ENCODE data around the gene PJA2. TPM values are rescaled to one million over a fixed set of nuclear protein-coding genes. Genes with fewer than 3 reads are reported as not detected.

Gene PJA2
- total and polyA plus RNA-seq, 2 experiments from 2014 or later: 65.4 to 147 TPM

- WGBS (ENCODE audit: low lambda C conversion rate, missing lambda C conversion rate): 97% methylated on average over 4 of the region's 4 CpGs
- Histone ChIP-seq H3K9me2 (replicated peaks; ENCODE audit: insufficient read depth) (no peaks in the 10 kb centered on the region), H4K20me1 (ENCODE audit: insufficient read depth, poor library complexity, severe bottlenecking) (no peaks in the 10 kb centered on the region), H3K4me1 (ENCODE audit: insufficient read depth) (no peaks in the 10 kb centered on the region), H3K27ac (no peak overlapping the region), H3K4me2 (no peak overlapping the region), H2AFZ (no peak overlapping the region), H3K79me2 (no peaks in the 10 kb centered on the region), H3K27me3 (no peaks in the 10 kb centered on the region), H3K4me3 (no peak overlapping the region), H3K9me3 (ENCODE audit: low read depth) (no peaks in the 10 kb centered on the region), H3K36me3 (replicated peaks; ENCODE audit: insufficient read depth, low read depth) (no peaks in the 10 kb centered on the region)
- DNase-seq (ENCODE audit: low spot score): no peak
- TF ChIP-seq CTCF (IDR thresholded peaks at IDR 0.05; ENCODE audit: poor library complexity) (no peak), EZH2 (IDR thresholded peaks at IDR 0.05; ENCODE audit: borderline replicate concordance) (no peak), EZH2phosphoT487 (IDR thresholded peaks at IDR 0.05; ENCODE audit: low read depth, severe bottlenecking, unreplicated experiment) (no peak)
These were observed 87.1 kb downstream of the PJA2 start for GRCh38 chr5:109322694-109323093.

GRCh38 chr5:109319351-109319750, 90.4 kb downstream of the PJA2 start:
- Histone ChIP-seq H3K9me3 (ENCODE audit: low read depth) (no peaks in the 10 kb centered on the region), H3K36me3 (replicated peaks; ENCODE audit: insufficient read depth, low read depth) (no peaks in the 10 kb centered on the region), H4K20me1 (ENCODE audit: insufficient read depth, poor library complexity, severe bottlenecking) (no peaks in the 10 kb centered on the region), H3K4me2 (no peak overlapping the region), H3K4me3 (no peak overlapping the region), H3K79me2 (no peaks in the 10 kb centered on the region), H3K27ac (no peak overlapping the region), H3K9me2 (replicated peaks; ENCODE audit: insufficient read depth) (no peaks in the 10 kb centered on the region), H3K27me3 (no peaks in the 10 kb centered on the region), H3K4me1 (ENCODE audit: insufficient read depth) (no peaks in the 10 kb centered on the region), H2AFZ (no peak overlapping the region)
- no peak for DNase-seq (ENCODE audit: low spot score)
- WGBS (ENCODE audit: low lambda C conversion rate, missing lambda C conversion rate): 94% methylated on average over 7 of the region's 7 CpGs
- TF ChIP-seq CTCF (IDR thresholded peaks at IDR 0.05; ENCODE audit: poor library complexity) (no peak), EZH2 (IDR thresholded peaks at IDR 0.05; ENCODE audit: borderline replicate concordance) (no peak), EZH2phosphoT487 (IDR thresholded peaks at IDR 0.05; ENCODE audit: low read depth, severe bottlenecking, unreplicated experiment) (no peak)

GRCh38 chr5:109318455-109319108, 91.2 kb downstream of the PJA2 start:
- TF ChIP-seq EZH2 (IDR thresholded peaks at IDR 0.05; ENCODE audit: borderline replicate concordance): no peak
- no peak for TF ChIP-seq EZH2phosphoT487 (IDR thresholded peaks at IDR 0.05; ENCODE audit: low read depth, severe bottlenecking, unreplicated experiment)
- TF ChIP-seq CTCF (IDR thresholded peaks at IDR 0.05; ENCODE audit: poor library complexity): no peak
- H3K27ac ChIP-seq: no peak overlapping the region
- WGBS (ENCODE audit: low lambda C conversion rate, missing lambda C conversion rate): 84% methylated on average over 9 of the region's 9 CpGs

More at GRCh38 chr5:109318455-109319108, 91.2 kb downstream of the PJA2 start:
- H3K4me3 ChIP-seq: no peak overlapping the region
- no peak overlapping the region for H3K4me2 ChIP-seq
- H3K36me3 ChIP-seq (replicated peaks; ENCODE audit: insufficient read depth, low read depth): no peaks in the 10 kb centered on the region
- no peak for DNase-seq (ENCODE audit: low spot score)
- H3K9me2 ChIP-seq (replicated peaks; ENCODE audit: insufficient read depth): no peaks in the 10 kb centered on the region
- no peaks in the 10 kb centered on the region for H3K27me3 ChIP-seq
- no peaks in the 10 kb centered on the region for H4K20me1 ChIP-seq (ENCODE audit: insufficient read depth, poor library complexity, severe bottlenecking)
- no peak overlapping the region for H2AFZ ChIP-seq
- H3K9me3 ChIP-seq (ENCODE audit: low read depth): no peaks in the 10 kb centered on the region
- H3K79me2 ChIP-seq: no peaks in the 10 kb centered on the region
- H3K4me1 ChIP-seq (ENCODE audit: insufficient read depth): no peaks in the 10 kb centered on the region

Data from hepatocyte (in vitro differentiated cells).